Thyroid gland (tissue), 4 donors: ENCODE measurements around the gene TRIM37. TPM values are rescaled to one million over a fixed set of nuclear protein-coding genes. Genes with fewer than 3 reads are reported as not detected.

Experiments used
- DNase-seq, 2 donors: peaks; one replicate each; pipeline ENCODE4 v3.0.0-alpha.2; 2019
- H3K27ac ChIP-seq, 3 donors: fragments of 200-600 bp; sonication (generic); 1 replicate in 2 of 3; 2 replicates in 1 of 3; pipeline ENCODE4 v1.5.1; 2016 to 2019; ENCODE audit warnings: mild to moderate bottlenecking in 1 of 3, moderate library complexity in 1 of 3
- H3K27me3 ChIP-seq: fragments of 200-600 bp; sonication (generic); one replicate; pipeline ENCODE4 v1.5.1; 2019
- H3K36me3 ChIP-seq, 2 donors: fragments of 200-600 bp; sonication (generic); one replicate each; pipeline ENCODE4 v1.5.1; 2016 to 2019
- H3K4me1 ChIP-seq, 2 donors: fragments of 200-600 bp; sonication (generic); one replicate each; pipeline ENCODE4 v1.5.1; 2017 to 2019
- H3K4me3 ChIP-seq, 3 donors: fragments of 200-600 bp; sonication (generic); replicated peaks in 1 of 3; 1 replicate in 2 of 3; 2 replicates in 1 of 3; pipeline ENCODE4 v1.5.1; 2016; ENCODE audit warnings: mild to moderate bottlenecking in 1 of 3
- H3K9me3 ChIP-seq: fragments of 200-600 bp; sonication (generic); one replicate; pipeline ENCODE4 v1.5.1; 2017
- CTCF ChIP-seq, 6 experiments: fragments of 200-600 bp in 3 of 6; fragments of 450-650 bp in 3 of 6; sonication (generic) in 3 of 6; IDR thresholded peaks; one replicate each; pipeline ENCODE4 v1.5.1; 2016 to 2019; ENCODE audit warnings: antibody characterized with exemption in 6 of 6, mild to moderate bottlenecking in 2 of 6, inconsistent platforms in 1 of 6, moderate library complexity in 1 of 6
- POLR2A ChIP-seq, 2 donors: fragments of 450-650 bp; IDR thresholded peaks; one replicate each; pipeline ENCODE4 v1.6.1; 2017; ENCODE audit warnings: antibody characterized with exemption in 2 of 2, mild to moderate bottlenecking in 2 of 2, moderate library complexity in 1 of 2
- WGBS, 2 donors: methylation state at CpG; one replicate each; pipeline ENCODE4 v1.1.5; 2017; 5-methylcytosine and 5-hydroxymethylcytosine counted together
- intact Hi-C: fragments of 100-400 bp; cut with DNase I; formaldehyde crosslinking; loops from one replicate; pipeline ENCODE4 v1.15.1; 2023
- microRNA counts, 2 donors: library from miRNA; unstranded; fragments of <30 nt; microRNA quantifications; one replicate each; lab custom pipeline; 2016 to 2017
- microRNA-seq: library from miRNA; unstranded; fragments of <30 nt; microRNA quantifications from one replicate; pipeline ENCODE4, GENCODE V29; 2016
- small RNA-seq: library from RNA; depleted of rRNA; stranded (forward); fragments of <200 nt; gene quantifications from one replicate; pipeline ENCODE3, GENCODE V24; 2016
- total RNA-seq, 4 donors: library from RNA; depleted of rRNA; stranded (reverse); fragments of >200 nt; gene quantifications; one replicate each; pipeline ENCODE4 v1.2.3, GENCODE V29; 2016

Gene TRIM37
- total RNA-seq, 4 donors from 2014 or later: 30.2 to 46.8 (median 34.2) TPM

DNA sequence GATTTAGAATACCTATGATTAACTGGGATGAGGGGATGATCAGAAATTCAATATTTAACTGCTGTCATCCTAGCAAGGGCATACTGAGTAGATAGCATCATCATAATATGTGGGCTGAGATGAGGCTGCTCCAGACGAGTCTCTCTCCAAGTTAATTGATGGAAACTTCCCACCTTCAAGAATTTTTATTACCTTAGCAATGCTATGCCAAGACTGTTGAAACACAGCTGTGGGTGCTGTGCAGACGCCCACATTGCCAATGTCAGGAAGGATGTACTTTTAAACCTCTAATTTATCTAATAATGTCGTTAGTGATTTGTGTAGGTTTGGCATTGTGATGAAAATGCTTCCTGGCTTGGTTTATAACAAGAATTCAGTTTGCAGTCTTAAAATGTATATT, 170.4 kb downstream of the TRIM37 start:
- no peaks in the 10 kb centered on the region for H3K36me3 ChIP-seq
- no peak overlapping the region for H3K27ac ChIP-seq
- no peaks in the 10 kb centered on the region for H3K4me1 ChIP-seq
- intact Hi-C loops: no loop called here
- H3K4me3 ChIP-seq: no peak overlapping the region
- TF ChIP-seq POLR2A (IDR thresholded peaks at IDR 0.05): no peak
- TF ChIP-seq CTCF (IDR thresholded peaks at IDR 0.05): no peak
- H3K9me3 ChIP-seq: no peaks in the 10 kb centered on the region
- WGBS, 2 donors: 64 to 76% methylated on average over 3 of the region's 3 CpGs
- DNase-seq: no peak
- no peaks in the 10 kb centered on the region for H3K27me3 ChIP-seq

DNA sequence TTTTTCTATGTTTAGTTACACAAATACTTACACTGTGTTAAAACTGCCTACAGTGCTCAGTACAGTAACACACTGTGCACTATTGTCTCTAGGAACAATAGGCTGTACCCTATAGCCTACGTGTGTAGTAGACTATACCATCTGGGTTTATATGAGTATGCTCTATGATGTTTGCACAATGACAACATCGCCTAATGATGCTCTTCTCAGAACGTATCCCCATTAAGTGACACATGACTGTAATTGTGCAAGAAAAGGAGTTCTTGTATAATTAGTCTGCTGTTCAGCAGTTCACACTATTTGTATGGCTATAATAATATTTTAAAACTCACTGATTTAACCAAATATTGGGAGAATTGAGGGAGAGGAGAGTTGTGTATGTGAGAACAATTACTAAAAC, 173.7 kb downstream of the TRIM37 start:
- 88 to 92% methylated on average over 3 of the region's 3 CpGs for WGBS, 2 donors
- DNase-seq: no peak
- no peaks in the 10 kb centered on the region for H3K4me1 ChIP-seq
- no peak overlapping the region for H3K27ac ChIP-seq
- intact Hi-C loops: no loop called here
- no peak overlapping the region for H3K4me3 ChIP-seq
- no peaks in the 10 kb centered on the region for H3K27me3 ChIP-seq
- H3K36me3 ChIP-seq: no peaks in the 10 kb centered on the region
- H3K9me3 ChIP-seq: no peaks in the 10 kb centered on the region
- TF ChIP-seq POLR2A (IDR thresholded peaks at IDR 0.05) (no peak), CTCF (IDR thresholded peaks at IDR 0.05) (no peak)

MicroRNA genes within 50 kb of the gene (microRNA counts, 767-probe panel; counts per million panel counts)
- microRNA hsa-miR-301a-3p (lab: Ali Mortazavi, UCI) (2,693 to 4,640 counts per million in 2 donors), microRNA hsa-miR-454-3p (lab: Ali Mortazavi, UCI) (2,771 to 4,963 counts per million in 2 donors)

Small RNAs within 50 kb of the gene (microRNA-seq; reads per million reads assigned to microRNA genes)
- gene MIR301A: 42.5 reads per million, percentile 46 among the genes with 10 or more reads in this experiment
- 778 reads per million, percentile 77 among the genes with 10 or more reads in this experiment for gene MIR454

Small RNAs within 50 kb of the gene (small RNA-seq; reads per million reads assigned to genes)
- gene MIR301A (1.6 reads per million, percentile 45 among the genes with 10 or more reads in this experiment), gene MIR454 (1.3 reads per million, percentile 33 among the genes with 10 or more reads in this experiment), gene RN7SL716P (not detected), gene RNU2-58P (not detected)

Other genes with a start within 250 kb of the TRIM37 start
- gene SKA2, start 48.3 kb upstream of the TRIM37 start, total RNA-seq: 10 to 100 TPM; 41.2 to 65.3 (median 46.8) TPM
- gene PRR11, start 48.9 kb upstream of the TRIM37 start, total RNA-seq: 1 to 10 TPM in 3 of 4 donors, under 1 TPM in 1; 0.89 to 2.2 (median 1.3) TPM
- gene SMG8, start 103.2 kb upstream of the TRIM37 start, total RNA-seq: 10 to 100 TPM in 3 of 4 donors, 1 to 10 TPM in 1; 7.8 to 14.6 (median 12.1) TPM
- 1 to 10 TPM; 1.0 to 3.7 (median 3.5) TPM for gene GDPD1, start 113.6 kb upstream of the TRIM37 start, total RNA-seq
- 10 to 100 TPM; 29.5 to 67.2 (median 39.9) TPM for gene YPEL2, start 224.8 kb upstream of the TRIM37 start, total RNA-seq